ENCODE data around the gene OLFML2A.

DNA sequence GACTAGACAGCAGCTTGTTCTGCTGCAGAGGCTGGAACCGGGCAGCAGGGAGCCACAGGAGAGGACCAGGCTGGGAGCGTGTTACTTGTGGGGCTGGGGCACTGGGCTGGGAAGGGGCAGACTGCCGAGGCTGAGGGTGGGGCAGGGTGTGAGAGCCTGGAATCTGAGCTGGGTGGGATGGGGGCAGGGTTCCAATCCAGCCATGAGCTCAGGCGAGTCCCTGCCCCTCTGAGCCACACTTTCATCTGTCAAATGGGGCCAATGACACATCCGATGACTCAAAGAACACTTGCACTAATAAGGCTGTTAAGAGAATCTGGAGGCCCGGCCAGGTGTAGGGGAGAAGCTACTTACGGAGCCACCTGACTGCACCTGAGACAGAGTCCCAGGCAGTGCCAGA lies 57.7 kb downstream of the OLFML2A start:
- TF ChIP-seq, protein P1, sequence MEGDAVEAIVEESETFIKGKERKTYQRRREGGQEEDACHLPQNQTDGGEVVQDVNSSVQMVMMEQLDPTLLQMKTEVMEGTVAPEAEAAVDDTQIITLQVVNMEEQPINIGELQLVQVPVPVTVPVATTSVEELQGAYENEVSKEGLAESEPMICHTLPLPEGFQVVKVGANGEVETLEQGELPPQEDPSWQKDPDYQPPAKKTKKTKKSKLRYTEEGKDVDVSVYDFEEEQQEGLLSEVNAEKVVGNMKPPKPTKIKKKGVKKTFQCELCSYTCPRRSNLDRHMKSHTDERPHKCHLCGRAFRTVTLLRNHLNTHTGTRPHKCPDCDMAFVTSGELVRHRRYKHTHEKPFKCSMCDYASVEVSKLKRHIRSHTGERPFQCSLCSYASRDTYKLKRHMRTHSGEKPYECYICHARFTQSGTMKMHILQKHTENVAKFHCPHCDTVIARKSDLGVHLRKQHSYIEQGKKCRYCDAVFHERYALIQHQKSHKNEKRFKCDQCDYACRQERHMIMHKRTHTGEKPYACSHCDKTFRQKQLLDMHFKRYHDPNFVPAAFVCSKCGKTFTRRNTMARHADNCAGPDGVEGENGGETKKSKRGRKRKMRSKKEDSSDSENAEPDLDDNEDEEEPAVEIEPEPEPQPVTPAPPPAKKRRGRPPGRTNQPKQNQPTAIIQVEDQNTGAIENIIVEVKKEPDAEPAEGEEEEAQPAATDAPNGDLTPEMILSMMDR (conservative IDR thresholded peaks at IDR 0.05; ENCODE audit: low read depth, low read length), result no peak
- no peak for TF ChIP-seq EZH2 (IDR thresholded peaks at IDR 0.05; ENCODE audit: borderline replicate concordance, low read depth, low read length, poor library complexity, severe bottlenecking)

Measured in A673 (cell line).